Measurements from ENCODE around the gene KCNAB1.
"Not testable (repeated sequence)": the region's sequence is repeated elsewhere in the genome, so short reads cannot be mapped to it uniquely, and the experiment has no call there.

Gene KCNAB1

GRCh38 chr3:156216216-156216615, 95.8 kb downstream of the KCNAB1 start:
- in situ Hi-C loops (cut with MboI; ENCODE audit: low sequenced_read_pairs), result no loop called here

DNA sequence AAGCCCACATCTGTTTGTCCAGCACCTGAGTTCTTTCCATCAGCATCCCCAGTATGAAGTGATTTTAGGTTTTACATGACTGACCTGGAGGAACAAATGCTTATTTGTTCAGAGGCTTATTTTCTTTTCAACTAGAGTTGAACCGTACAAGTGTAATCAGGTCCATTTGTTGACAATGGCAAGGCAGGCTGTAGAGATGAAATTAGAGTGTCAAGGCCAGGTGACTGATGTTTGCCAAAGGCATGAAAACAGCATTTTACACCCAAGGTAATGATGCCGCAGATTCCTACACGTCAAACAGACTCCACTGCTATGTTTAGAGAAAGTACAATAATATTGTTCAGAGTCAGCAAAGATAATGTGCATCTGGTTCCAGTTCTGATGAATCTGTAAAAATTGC, 96.5 kb downstream of the KCNAB1 start:
- in situ Hi-C loops (cut with MboI; ENCODE audit: low sequenced_read_pairs), result no loop called here

- in situ Hi-C loops (cut with MboI; ENCODE audit: low sequenced_read_pairs), result no loop called here
These were observed 97.4 kb downstream of the KCNAB1 start for GRCh38 chr3:156217674-156218352.

- in situ Hi-C loops (cut with MboI; ENCODE audit: low sequenced_read_pairs), result no loop called here
These were observed 98.0 kb downstream of the KCNAB1 start for GRCh38 chr3:156218353-156218744.

GRCh38 chr3:156222381-156222780, 102.0 kb downstream of the KCNAB1 start:
- in situ Hi-C loops (cut with MboI; ENCODE audit: low sequenced_read_pairs), result not testable (repeated sequence)

DNA sequence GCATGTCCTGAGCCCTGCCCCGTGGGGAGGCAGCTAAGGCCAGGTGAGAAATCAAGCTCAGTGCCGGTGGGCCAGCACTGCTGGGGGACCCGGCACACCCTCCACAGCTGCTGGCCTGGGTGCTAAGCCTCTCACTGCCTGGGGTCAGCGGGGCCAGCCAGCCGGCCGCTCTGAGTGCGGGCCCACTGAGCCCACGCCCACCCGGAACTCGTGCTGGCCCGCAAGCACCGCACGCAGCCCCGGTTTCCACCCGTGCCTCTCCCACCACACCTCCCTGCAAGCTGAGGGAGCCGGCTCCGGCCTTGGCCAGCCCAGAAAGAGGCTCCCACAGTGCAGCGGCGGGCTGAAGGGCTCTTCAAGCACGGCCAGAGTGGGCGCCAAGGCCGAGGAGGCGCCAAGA, 103.7 kb downstream of the KCNAB1 start:
- in situ Hi-C loops (cut with MboI; ENCODE audit: low sequenced_read_pairs), result not testable (repeated sequence)

GRCh38 chr3:156226676-156227420, 106.5 kb downstream of the KCNAB1 start:
- in situ Hi-C loops (cut with MboI; ENCODE audit: low sequenced_read_pairs), result no loop called here

- in situ Hi-C loops (cut with MboI; ENCODE audit: low sequenced_read_pairs), result no loop called here
These were observed 107.3 kb downstream of the KCNAB1 start for GRCh38 chr3:156227704-156228103.

GRCh38 chr3:156230278-156230900, 110.0 kb downstream of the KCNAB1 start:
- in situ Hi-C loops (cut with MboI; ENCODE audit: low sequenced_read_pairs), result no loop called here

GRCh38 chr3:156231221-156231620, 110.8 kb downstream of the KCNAB1 start:
- in situ Hi-C loops (cut with MboI; ENCODE audit: low sequenced_read_pairs), result not testable (repeated sequence)

GRCh38 chr3:156233876-156234275, 113.5 kb downstream of the KCNAB1 start:
- in situ Hi-C loops (cut with MboI; ENCODE audit: low sequenced_read_pairs), result no loop called here

DNA sequence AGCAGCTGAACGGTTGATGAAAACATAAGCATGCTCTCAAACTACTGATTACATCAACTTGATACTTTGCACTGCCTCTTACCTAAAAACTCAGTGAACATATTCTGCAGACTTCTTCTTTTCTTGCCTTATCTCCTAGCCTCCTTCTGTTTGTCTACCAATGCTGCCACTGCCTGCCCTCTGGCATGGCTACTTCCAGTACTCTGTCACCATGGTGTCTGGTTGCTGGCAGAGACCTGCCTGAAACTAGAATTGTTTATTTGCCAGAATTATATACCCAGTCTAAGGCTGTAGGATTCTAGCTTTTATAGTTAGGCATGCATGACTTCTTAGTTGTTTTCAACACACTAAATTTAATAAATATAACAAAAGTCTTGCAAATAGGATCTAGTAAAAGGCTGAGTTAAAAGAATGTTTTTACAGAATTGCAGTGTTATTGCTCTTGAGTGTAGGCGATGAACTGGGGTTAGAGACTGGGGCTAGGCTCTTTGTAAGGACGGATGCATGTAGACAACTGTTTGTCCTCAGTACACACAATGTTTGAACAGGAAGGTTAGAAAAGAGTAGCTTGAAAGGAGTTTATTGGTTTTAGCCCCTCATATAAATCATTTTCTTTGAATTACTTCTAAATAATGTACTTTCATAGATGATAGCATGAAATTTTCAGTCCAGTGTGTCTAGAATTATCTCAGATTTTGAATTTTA, 116.3 kb downstream of the KCNAB1 start:
- in situ Hi-C loops (cut with MboI; ENCODE audit: low sequenced_read_pairs), result no loop called here

GRCh38 chr3:156240642-156241041, 120.3 kb downstream of the KCNAB1 start:
- in situ Hi-C loops (cut with MboI; ENCODE audit: low sequenced_read_pairs), result no loop called here

GRCh38 chr3:156246961-156247725, 126.8 kb downstream of the KCNAB1 start:
- in situ Hi-C loops (cut with MboI; ENCODE audit: low sequenced_read_pairs), result no loop called here

DNA sequence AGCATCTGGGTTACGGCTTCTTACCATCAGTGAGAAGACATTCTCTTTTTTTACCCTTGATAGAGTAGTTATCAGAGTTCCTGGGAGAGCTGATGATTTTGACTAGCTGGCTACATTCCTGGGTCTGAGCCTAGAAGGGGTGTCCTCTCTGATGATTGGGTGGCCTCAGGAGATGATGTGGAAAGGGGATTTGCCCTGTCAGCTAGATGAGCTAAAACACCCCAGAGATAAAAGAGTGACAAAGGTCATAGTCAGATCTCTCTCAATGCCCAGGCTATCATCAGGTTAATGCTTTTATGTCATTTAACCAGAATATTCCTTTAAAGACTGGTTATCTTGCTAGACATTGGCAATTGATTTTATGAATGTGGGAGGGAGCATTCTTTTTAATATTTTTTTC, 130.2 kb downstream of the KCNAB1 start:
- in situ Hi-C loops (cut with MboI; ENCODE audit: low sequenced_read_pairs), result no loop called here

DNA sequence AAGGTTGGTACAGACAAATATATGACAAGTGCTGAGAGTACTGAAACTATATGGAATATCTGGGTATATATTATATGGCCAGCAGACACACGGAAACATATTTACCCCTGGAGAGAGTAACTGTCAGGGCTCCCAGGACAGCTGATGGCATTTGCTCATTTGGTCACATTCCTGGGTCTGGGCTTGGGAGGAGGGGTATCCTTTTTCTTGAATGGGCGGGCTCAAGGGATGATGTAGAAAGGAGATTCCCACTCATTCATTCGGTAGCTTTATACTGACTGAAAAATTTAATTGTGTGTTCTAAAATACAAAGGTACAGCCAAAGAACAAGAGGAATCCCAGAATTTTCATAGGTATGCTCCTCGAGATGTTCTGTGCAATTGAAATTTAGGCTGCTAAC, 131.0 kb downstream of the KCNAB1 start:
- in situ Hi-C loops (cut with MboI; ENCODE audit: low sequenced_read_pairs), result no loop called here

- in situ Hi-C loops (cut with MboI; ENCODE audit: low sequenced_read_pairs), result no loop called here
These were observed 132.3 kb downstream of the KCNAB1 start for GRCh38 chr3:156252656-156253055.

GRCh38 chr3:156253150-156253549, 132.8 kb downstream of the KCNAB1 start:
- in situ Hi-C loops (cut with MboI; ENCODE audit: low sequenced_read_pairs), result no loop called here

- in situ Hi-C loops (cut with MboI; ENCODE audit: low sequenced_read_pairs), result no loop called here
These were observed 135.9 kb downstream of the KCNAB1 start for GRCh38 chr3:156256256-156256655.

- in situ Hi-C loops (cut with MboI; ENCODE audit: low sequenced_read_pairs), result no loop called here
These were observed 136.6 kb downstream of the KCNAB1 start for GRCh38 chr3:156256945-156257344.

- in situ Hi-C loops (cut with MboI; ENCODE audit: low sequenced_read_pairs), result no loop called here
These were observed 137.9 kb downstream of the KCNAB1 start for GRCh38 chr3:156258301-156258700.

All from hTERT RPE-1 (cell line).